ENCODE measurements around the gene LRRC32. TPM values are rescaled to one million over a fixed set of nuclear protein-coding genes. Genes with fewer than 3 reads are reported as not detected.

The LRRC32 gene
- polyA plus RNA-seq, 3 donors = 15.5 to 101 (median 99.7) TPM

DNA sequence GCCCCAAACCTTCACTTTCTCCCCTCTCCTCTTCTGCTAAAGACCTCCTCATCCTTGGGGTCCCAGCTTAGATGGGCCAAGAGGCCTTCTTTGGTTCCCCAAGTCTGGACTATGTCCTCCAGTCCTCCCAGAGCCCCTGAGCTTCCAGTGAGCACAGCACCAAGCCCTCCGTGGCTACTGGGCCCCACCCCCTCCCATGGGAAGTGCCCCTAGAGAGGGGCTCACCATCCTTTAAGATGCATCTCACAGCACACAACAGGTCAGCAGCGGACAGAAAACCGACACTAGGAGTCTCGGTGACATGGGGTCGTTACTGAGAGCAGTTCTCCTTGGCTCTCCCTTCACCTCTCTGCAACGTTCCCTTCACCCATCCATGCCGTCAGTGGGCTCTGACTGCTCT lies 2.7 kb downstream of the LRRC32 start:
- WGBS, 3 donors = 77 to 84% (median 78%) methylated on average over 7 of the region's 7 CpGs
- H3K27ac ChIP-seq (ENCODE audit: low read depth, low read length) = no peak overlapping the region

- no peak overlapping the region for H3K27ac ChIP-seq (ENCODE audit: low read depth, low read length)
- WGBS, 3 donors = 75 to 82% (median 77%) methylated on average over 15 of the region's 15 CpGs
Measured at GRCh38 chr11:76667271-76667818, 3.2 kb downstream of the LRRC32 start.

DNA sequence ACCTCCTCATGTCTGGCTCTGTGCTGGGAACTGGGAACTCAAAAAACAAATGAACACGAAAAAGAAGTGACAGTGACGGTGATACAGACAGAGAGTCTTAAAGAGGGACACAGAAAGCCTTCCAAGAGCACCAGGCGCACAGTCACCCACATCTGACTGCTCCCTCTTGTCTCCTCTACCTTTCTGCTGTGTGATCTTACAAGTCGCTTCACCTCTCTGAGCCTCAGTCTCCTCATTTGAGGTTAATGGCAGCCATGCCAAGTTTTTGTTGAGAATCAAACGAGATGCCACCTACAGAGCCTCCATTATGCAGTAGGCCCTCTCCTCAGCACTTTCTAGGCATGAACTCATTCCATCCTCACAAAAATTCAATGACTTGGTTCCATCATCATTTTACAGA lies 3.7 kb downstream of the LRRC32 start:
- no peak overlapping the region for H3K27ac ChIP-seq (ENCODE audit: low read depth, low read length)
- WGBS, 3 donors = 73 to 77% (median 75%) methylated on average over 5 of the region's 5 CpGs

- 13 to 68% (median 14%) methylated on average over 7 of the region's 7 CpGs for WGBS, 3 donors
- H3K27ac ChIP-seq (ENCODE audit: low read depth, low read length) = no peak overlapping the region
Measured at GRCh38 chr11:76666408-76666807, 4.1 kb downstream of the LRRC32 start.

DNA sequence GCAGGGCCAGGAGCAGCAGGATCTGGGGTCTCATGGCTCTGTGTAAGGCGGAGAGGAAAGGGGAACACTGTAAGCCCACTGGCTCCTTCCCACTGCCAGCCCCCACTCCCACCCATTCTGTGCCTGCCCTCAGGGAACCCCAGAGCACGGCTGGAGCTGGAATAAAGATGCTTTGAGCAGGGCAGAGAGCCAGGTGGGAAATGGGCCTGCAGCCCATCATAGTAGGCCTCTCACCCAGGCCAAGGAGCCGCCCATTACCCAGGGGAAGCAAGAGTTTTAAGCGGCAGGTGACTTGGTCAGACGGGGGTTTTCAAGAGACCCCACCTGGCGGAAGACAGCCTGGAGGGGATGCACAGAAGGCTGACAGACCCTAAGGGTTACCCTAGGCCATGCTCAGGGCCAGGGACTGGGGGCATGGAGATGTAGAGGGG lies 4.6 kb downstream of the LRRC32 start:
- no peak overlapping the region for H3K27ac ChIP-seq (ENCODE audit: low read depth, low read length)
- 74 to 88% (median 79%) methylated on average over 6 of the region's 6 CpGs for WGBS, 3 donors

- H3K27ac ChIP-seq (ENCODE audit: low read depth, low read length) = no peak overlapping the region
- 53 to 100% (median 59%) methylated on average over 2 of the region's 2 CpGs for WGBS, 3 donors
Measured at GRCh38 chr11:76665172-76665571, 5.4 kb downstream of the LRRC32 start.

- no peak overlapping the region for H3K27ac ChIP-seq (ENCODE audit: low read depth, low read length)
- WGBS, 3 donors = 34 to 69% (median 37%) methylated on average over 11 of the region's 11 CpGs
Measured at GRCh38 chr11:76664578-76665061, 5.9 kb downstream of the LRRC32 start.

- H3K27ac ChIP-seq (ENCODE audit: low read depth, low read length) = no peak overlapping the region
- WGBS, 3 donors = 88 to 91% (median 90%) methylated on average over 7 of the region's 7 CpGs
Measured at GRCh38 chr11:76663912-76664440, 6.6 kb downstream of the LRRC32 start.

GRCh38 chr11:76663486-76663810 lies 7.1 kb downstream of the LRRC32 start:
- 76 to 84% (median 81%) methylated on average over 2 of the region's 2 CpGs for WGBS, 3 donors

DNA sequence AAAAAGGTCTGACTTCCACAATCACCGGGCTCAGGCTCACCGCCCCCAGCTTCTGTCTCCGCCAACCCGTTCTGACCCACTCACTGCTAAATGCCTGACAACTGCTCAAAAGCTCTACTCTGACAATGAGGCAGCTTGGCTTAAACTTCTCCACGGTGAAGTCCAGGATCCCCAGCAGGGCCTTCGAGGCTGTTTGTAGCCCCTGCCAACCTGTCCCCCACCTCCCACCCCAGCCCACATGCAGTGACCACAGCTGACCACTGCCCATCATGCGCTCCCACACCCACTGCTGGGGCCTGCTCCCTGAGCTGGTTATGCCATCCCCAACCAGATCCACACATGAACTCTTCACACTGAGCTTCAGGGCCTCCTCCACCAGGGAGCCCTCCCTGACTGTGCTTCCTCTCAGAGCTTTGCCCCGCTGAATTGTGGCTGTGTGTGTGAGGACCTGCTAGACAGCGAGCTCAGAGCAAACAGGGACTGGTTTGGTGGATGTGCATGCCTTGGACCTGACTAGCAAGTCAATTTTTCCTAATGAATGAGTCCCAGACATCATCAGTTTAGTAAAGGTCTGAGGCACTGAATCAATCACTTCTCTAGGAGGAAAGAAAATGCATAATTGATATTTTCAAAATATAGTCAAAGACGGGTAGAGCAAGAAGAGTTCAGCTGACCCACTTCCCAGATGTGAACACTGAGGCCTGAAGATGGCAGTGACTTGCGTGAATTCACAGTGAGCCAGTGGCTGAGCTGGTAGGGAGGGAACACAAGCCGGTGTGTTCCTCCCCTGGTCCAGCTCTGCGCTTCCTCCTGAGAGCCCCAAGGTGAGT lies 7.7 kb downstream of the LRRC32 start:
- 87 to 89% (median 88%) methylated on average over 13 of the region's 13 CpGs for WGBS, 3 donors
- H3K27ac ChIP-seq (ENCODE audit: low read depth, low read length) = no peak overlapping the region

More at GRCh38 chr11:76663486-76663810, 7.1 kb downstream of the LRRC32 start:
- no peak overlapping the region for H3K27ac ChIP-seq (ENCODE audit: low read depth, low read length)

- no peak overlapping the region for H3K27ac ChIP-seq (ENCODE audit: low read depth, low read length)
- 75 to 89% (median 78%) methylated on average over 6 of the region's 6 CpGs for WGBS, 3 donors
Measured at GRCh38 chr11:76661834-76662434, 8.6 kb downstream of the LRRC32 start.

DNA sequence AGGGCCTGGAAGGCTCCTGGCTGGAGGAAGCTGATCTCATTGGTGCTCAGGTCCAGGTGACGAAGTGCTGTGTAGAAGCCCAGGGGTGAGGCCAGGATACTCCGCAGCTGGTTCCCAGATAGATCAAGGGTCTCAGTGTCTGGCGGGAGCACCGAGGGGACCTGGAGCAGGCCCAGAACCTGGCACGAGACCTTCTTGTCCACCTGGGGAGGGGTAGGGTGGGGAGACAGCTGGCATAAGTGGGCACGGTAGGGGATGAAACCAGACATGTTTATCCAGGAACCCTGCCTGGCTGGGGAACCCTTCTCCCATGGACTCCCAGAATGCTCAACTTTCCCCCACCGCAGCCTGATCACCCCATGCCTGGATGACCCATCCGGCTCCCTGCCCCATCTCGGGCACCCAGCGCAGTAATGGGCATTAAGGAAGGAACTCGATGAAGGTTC lies 9.2 kb downstream of the LRRC32 start:
- H3K27ac ChIP-seq (ENCODE audit: low read depth, low read length) = no peak overlapping the region
- WGBS, 3 donors = 90 to 97% (median 95%) methylated on average over 11 of the region's 11 CpGs

GRCh38 chr11:76660533-76661305 lies 9.8 kb downstream of the LRRC32 start:
- 90 to 94% (median 93%) methylated on average over 34 of the region's 34 CpGs for WGBS, 3 donors
- H3K27ac ChIP-seq (ENCODE audit: low read depth, low read length) = no peak overlapping the region

- 89 to 93% (median 90%) methylated on average over 28 of the region's 28 CpGs for WGBS, 3 donors
- H3K27ac ChIP-seq (ENCODE audit: low read depth, low read length) = no peak overlapping the region
Measured at GRCh38 chr11:76659672-76660532, 10.6 kb downstream of the LRRC32 start.

GRCh38 chr11:76658651-76659650 lies 11.6 kb downstream of the LRRC32 start:
- 78 to 89% (median 88%) methylated on average over 25 of the region's 25 CpGs for WGBS, 3 donors
- no peak overlapping the region for H3K27ac ChIP-seq (ENCODE audit: low read depth, low read length)

DNA sequence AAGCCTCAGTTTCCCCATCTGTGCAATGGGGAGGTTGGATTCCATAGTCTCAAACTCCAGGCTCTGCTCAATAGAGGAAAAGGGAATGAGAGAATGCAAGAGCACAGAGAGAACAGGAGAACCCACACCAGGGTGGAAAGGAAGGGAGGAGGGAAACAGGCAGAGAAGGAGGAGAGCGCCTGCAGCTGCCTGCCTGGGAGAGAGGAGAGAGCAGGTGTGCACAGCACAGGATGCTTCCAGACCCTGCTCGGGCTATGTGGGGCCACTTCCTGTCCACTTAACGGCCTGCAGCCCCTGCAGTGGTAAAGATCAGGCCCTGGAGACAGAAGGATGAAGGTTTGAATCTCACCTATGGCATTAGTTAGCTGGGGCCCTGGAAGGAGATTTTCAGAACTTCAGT lies 12.3 kb downstream of the LRRC32 start:
- no peak overlapping the region for H3K27ac ChIP-seq (ENCODE audit: low read depth, low read length)
- 55 to 67% (median 67%) methylated on average over 3 of the region's 3 CpGs for WGBS, 3 donors
